Central memory CD8-positive, alpha-beta T cell (primary cell): ENCODE data around the gene EXOC4.
"Not testable (repeated sequence)": the region's sequence is repeated elsewhere in the genome, so short reads cannot be mapped to it uniquely, and the experiment has no call there.

Experiments used
- ATAC-seq: fragments of 150-1000 bp; cut with Tn5 transposase; replicated peaks from 2 replicates; pipeline ENCODE4 v1.10.0; 2022; ENCODE audit warnings: mild to moderate bottlenecking, moderate FRiP score, moderate number of reproducible peaks; ENCODE audit not compliant: poor library complexity, severe bottlenecking; ENCODE audit errors: extremely low read depth
- DNase-seq, 2 donors: peaks; one replicate each; pipeline ENCODE4 v3.0.0; 2021; ENCODE audit warnings: low spot score in 2 of 2
- H3K27ac Mint-ChIP-seq: one replicate; pipeline ENCODE4 v1.8.0; 2022; ENCODE audit warnings: low read depth, mild to moderate bottlenecking, moderate library complexity, mixed read lengths
- H3K27me3 Mint-ChIP-seq: one replicate; pipeline ENCODE4 v1.8.0; 2022; ENCODE audit warnings: mixed read lengths
- H3K36me3 Mint-ChIP-seq: one replicate; pipeline ENCODE4 v1.8.0; 2022; ENCODE audit warnings: mild to moderate bottlenecking, moderate library complexity, mixed read lengths; ENCODE audit not compliant: insufficient read depth
- H3K4me1 Mint-ChIP-seq: one replicate; pipeline ENCODE4 v1.8.0; 2022; ENCODE audit warnings: mixed read lengths
- H3K4me3 Mint-ChIP-seq: one replicate; pipeline ENCODE4 v1.8.0; 2022; ENCODE audit warnings: mild to moderate bottlenecking, moderate library complexity, mixed read lengths
- H3K9me3 Mint-ChIP-seq: one replicate; pipeline ENCODE4 v1.8.0; 2022; ENCODE audit warnings: mixed read lengths

Gene EXOC4

DNA sequence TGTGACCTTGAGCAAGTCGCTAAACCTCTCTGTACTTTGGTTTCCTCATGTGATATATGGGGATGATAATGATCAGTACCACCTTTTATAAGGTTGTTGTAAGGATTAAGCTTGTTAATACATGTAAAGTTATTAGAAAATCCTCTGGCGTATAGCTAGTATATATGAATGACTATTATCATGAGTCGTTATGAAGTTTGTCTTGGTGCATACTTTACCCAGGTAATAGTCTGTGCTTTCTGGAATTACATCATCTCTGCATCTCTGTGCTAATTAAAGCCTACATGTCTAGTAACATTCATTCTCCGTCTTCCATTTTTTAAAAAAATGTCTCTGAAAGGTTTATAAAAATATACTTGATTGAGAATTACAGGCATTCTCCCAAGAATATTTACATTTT is 524.8 kb downstream of the EXOC4 start:
- no peak overlapping the region for H3K27ac Mint-ChIP-seq
- H3K4me3 Mint-ChIP-seq, result no peak overlapping the region
- peaks cover 5% of the 10 kb centered on the region for H3K36me3 Mint-ChIP-seq
- no peaks in the 10 kb centered on the region for H3K27me3 Mint-ChIP-seq
- ATAC-seq (no peak), DNase-seq (no peak)
- no peaks in the 10 kb centered on the region for H3K4me1 Mint-ChIP-seq
- no peaks in the 10 kb centered on the region for H3K9me3 Mint-ChIP-seq

DNA sequence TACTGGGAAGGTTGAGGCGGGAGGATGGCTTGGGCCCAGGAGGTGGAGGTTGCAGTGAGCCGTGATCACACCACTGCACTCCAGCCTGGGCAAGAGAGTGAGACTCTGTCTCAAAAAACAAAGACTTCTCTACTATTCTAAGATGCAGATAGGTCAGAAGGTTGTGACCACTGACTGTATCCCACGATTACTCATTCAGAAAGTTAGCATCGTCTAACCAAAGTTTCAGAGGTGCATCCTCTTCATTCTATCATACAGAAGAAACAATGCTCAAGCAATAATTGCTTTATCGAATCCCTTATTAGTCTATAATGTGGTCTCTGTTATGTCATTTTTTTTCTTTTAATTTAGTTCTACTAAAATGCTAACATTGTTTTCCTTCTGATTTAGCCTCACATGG is 525.6 kb downstream of the EXOC4 start:
- no peak overlapping the region for H3K4me3 Mint-ChIP-seq
- no peaks in the 10 kb centered on the region for H3K9me3 Mint-ChIP-seq
- DNase-seq (no peak), ATAC-seq (no peak)
- no peak overlapping the region for H3K27ac Mint-ChIP-seq
- no peaks in the 10 kb centered on the region for H3K4me1 Mint-ChIP-seq
- H3K27me3 Mint-ChIP-seq, result no peaks in the 10 kb centered on the region
- H3K36me3 Mint-ChIP-seq, result peaks cover 5% of the 10 kb centered on the region

- H3K27ac Mint-ChIP-seq, H3K27me3 Mint-ChIP-seq, ATAC-seq, DNase-seq, H3K4me1 Mint-ChIP-seq, H3K36me3 Mint-ChIP-seq, H3K4me3 Mint-ChIP-seq, H3K9me3 Mint-ChIP-seq: not testable (repeated sequence)
These were observed 526.7 kb downstream of the EXOC4 start for GRCh38 chr7:133779538-133779937.

DNA sequence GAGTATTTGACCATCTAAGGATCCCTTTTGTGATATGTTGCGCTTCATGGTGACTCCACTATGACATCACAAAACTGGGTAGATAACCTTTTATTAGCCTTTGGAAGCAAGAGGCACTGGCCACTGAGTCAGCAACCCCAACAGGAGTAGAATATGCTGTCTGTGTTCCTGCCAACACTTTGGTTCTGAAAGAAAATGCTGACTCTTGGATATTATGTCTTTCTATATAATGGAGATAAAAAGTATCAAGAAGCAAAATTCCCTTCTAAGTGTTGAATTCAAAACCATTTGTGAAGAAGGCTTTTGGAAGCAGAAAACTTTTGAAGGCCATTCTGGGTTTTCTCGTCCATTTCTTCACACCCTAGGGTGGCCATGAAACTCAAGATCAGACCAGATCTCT is 528.0 kb downstream of the EXOC4 start:
- DNase-seq (no peak), ATAC-seq (no peak)
- Mint-ChIP-seq H3K27me3 (no peaks in the 10 kb centered on the region), H3K27ac (no peak overlapping the region), H3K4me3 (no peak overlapping the region), H3K36me3 (peaks cover 2% of the 10 kb centered on the region), H3K9me3 (no peaks in the 10 kb centered on the region), H3K4me1 (no peaks in the 10 kb centered on the region)

- Mint-ChIP-seq H3K4me1 (no peaks in the 10 kb centered on the region), H3K36me3 (peaks cover 2% of the 10 kb centered on the region), H3K27me3 (no peaks in the 10 kb centered on the region), H3K27ac (no peak overlapping the region), H3K9me3 (no peaks in the 10 kb centered on the region), H3K4me3 (no peak overlapping the region)
- ATAC-seq (no peak), DNase-seq (no peak)
These were observed 528.7 kb downstream of the EXOC4 start for GRCh38 chr7:133781486-133782090.

DNA sequence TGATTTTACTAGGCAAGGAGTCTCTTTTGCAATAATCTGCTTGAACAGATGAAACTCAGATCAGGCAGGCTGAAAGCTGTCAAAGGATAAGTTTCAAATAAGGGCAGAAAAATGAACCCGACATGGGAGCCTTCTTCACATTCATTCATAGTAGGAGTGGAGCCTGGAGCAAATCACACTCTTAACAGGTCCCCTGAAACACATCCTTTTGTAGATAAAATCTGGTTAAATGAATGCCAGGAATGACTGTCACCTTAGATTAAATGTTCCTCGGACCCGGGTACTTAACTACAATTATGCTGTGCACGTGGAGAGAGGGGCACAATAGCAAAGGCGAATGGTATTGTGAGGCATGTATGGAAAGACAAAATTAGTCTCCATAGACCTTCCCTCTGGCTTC is 529.6 kb downstream of the EXOC4 start:
- Mint-ChIP-seq H3K4me1 (no peaks in the 10 kb centered on the region), H3K4me3 (no peak overlapping the region), H3K36me3 (peaks cover 2% of the 10 kb centered on the region), H3K27me3 (no peaks in the 10 kb centered on the region), H3K27ac (no peak overlapping the region), H3K9me3 (no peaks in the 10 kb centered on the region)
- DNase-seq, result no peak
- no peak for ATAC-seq

GRCh38 chr7:133783276-133783675 is 530.4 kb downstream of the EXOC4 start:
- ATAC-seq, result no peak
- Mint-ChIP-seq H3K9me3 (no peaks in the 10 kb centered on the region), H3K27ac (no peak overlapping the region), H3K36me3 (no peaks in the 10 kb centered on the region), H3K4me3 (no peak overlapping the region), H3K27me3 (no peaks in the 10 kb centered on the region), H3K4me1 (no peaks in the 10 kb centered on the region)
- no peak for DNase-seq

DNA sequence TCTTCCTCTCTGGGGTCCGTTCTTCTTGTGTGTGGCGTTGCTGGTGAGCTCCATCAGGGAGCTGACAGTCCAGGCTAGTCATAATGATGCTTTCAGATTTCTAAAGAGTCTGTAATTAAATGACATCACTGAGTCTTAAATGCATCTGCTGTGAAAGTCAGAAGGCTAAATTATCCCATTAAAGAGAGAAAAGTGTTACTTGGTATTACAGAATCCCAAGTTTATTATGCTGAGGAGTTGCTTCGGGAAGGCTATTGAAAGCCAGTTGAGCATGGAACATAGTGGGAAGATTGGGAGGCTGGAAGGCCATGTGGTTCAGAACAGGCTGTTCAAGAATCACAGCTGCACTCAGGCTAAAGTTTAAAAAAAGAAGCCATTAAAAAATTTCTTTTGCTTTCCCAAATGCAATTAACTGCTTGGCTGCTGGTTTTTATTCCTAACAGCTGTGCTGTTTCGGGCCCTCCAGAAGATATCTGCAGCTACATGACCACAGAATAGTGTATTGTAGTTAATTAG is 531.7 kb downstream of the EXOC4 start:
- ATAC-seq, result no peak
- Mint-ChIP-seq H3K27ac (no peak overlapping the region), H3K27me3 (no peaks in the 10 kb centered on the region)

DNA sequence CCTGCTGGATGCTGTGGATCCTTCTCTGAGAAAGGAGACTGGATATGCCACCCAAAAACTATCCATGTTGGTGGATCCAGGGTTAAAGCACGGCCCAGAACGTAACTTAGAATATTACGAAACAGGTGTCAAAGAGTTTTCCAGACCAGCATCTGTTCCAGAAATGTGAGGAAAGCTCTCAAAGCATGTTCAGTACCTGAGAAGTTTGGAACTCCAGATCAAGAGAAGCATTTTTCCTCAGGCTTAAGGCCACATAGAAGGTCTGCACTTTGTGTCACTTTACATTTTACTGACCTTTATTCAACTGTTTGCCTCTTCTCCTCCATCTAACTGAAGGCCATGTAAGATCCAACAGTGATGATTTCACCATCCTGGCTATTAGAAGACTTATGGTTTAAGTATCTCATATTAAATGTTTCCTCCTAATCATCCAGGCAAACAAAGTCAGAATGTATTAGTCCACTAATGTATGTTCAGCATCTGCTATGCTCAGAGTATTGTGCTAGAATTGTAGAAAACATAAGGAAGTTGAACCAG is 533.6 kb downstream of the EXOC4 start:
- Mint-ChIP-seq H3K36me3 (no peaks in the 10 kb centered on the region), H3K4me3 (no peak overlapping the region), H3K4me1 (no peaks in the 10 kb centered on the region), H3K27me3 (no peaks in the 10 kb centered on the region), H3K27ac (no peak overlapping the region), H3K9me3 (no peaks in the 10 kb centered on the region)
- DNase-seq (no peak), ATAC-seq (no peak)

More for the DNA sequence above, 531.7 kb downstream of the EXOC4 start:
- H3K9me3 Mint-ChIP-seq, result no peaks in the 10 kb centered on the region
- no peaks in the 10 kb centered on the region for H3K36me3 Mint-ChIP-seq
- no peak for DNase-seq
- H3K4me1 Mint-ChIP-seq, result no peaks in the 10 kb centered on the region
- no peak overlapping the region for H3K4me3 Mint-ChIP-seq

GRCh38 chr7:133789974-133790373 is 537.1 kb downstream of the EXOC4 start:
- DNase-seq (no peak), ATAC-seq (no peak)
- no peaks in the 10 kb centered on the region for H3K9me3 Mint-ChIP-seq

GRCh38 chr7:133790911-133791310 is 538.0 kb downstream of the EXOC4 start:
- Mint-ChIP-seq H3K27me3 (no peaks in the 10 kb centered on the region), H3K4me1 (no peaks in the 10 kb centered on the region), H3K36me3 (peaks cover 2% of the 10 kb centered on the region), H3K27ac (no peak overlapping the region), H3K9me3 (no peaks in the 10 kb centered on the region), H3K4me3 (no peak overlapping the region)
- no peak for ATAC-seq
- no peak for DNase-seq

More at GRCh38 chr7:133789974-133790373, 537.1 kb downstream of the EXOC4 start:
- no peak overlapping the region for H3K27ac Mint-ChIP-seq
- H3K4me3 Mint-ChIP-seq, result no peak overlapping the region
- no peaks in the 10 kb centered on the region for H3K4me1 Mint-ChIP-seq
- peaks cover 2% of the 10 kb centered on the region for H3K36me3 Mint-ChIP-seq
- no peaks in the 10 kb centered on the region for H3K27me3 Mint-ChIP-seq

DNA sequence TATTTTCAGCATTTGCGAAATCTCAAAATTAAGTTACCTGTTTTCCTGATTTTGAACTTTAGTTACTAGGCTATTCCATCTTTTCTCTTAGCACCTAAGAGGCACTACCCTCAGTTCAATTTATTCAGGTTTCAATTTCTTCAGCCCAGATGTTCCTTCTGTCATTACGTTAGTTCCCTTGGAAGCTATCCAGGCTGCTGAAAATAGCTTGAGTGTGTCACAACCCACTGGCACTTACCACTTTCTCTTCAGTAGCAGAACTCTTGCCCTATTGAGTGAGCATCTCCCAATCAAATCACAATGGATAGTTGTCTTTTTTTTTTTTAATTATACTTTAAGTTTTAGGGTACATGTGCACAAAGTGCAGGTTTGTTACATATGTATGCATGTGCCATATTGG is 541.6 kb downstream of the EXOC4 start:
- ATAC-seq (no peak), DNase-seq (no peak)
- Mint-ChIP-seq H3K4me3 (no peak overlapping the region), H3K27me3 (no peaks in the 10 kb centered on the region), H3K27ac (no peak overlapping the region), H3K9me3 (no peaks in the 10 kb centered on the region), H3K36me3 (peaks cover 2% of the 10 kb centered on the region), H3K4me1 (no peaks in the 10 kb centered on the region)

DNA sequence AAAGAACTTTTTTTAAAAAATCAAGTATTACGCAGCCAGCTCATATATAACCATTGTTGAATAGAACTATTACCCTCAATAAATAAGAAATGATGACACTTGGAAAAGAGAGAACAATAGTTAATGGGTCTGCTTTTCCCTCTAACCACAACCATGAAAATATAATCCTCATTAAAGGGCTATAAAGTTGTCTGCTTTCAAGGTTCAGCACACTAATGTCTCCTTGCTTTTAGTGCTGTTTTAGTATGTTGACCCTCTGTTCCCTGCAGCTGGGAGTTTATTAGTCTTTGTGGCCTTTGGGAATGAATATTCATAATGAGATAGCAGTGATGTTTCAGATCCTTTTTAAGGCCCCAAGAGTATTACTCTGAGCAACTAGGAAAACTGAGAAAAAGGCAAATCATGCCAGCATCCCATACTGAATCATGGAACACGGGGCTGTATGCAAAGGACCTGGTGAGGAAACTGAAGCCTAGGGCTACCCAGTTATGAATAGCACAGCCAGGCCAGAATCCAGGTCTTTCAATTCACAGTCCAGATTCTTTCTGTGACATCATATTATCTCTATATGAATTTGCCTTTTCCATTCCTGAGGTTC is 542.3 kb downstream of the EXOC4 start:
- Mint-ChIP-seq H3K4me3 (no peak overlapping the region), H3K27ac (no peak overlapping the region), H3K4me1 (no peaks in the 10 kb centered on the region), H3K9me3 (no peaks in the 10 kb centered on the region), H3K36me3 (peaks cover 2% of the 10 kb centered on the region), H3K27me3 (no peaks in the 10 kb centered on the region)
- DNase-seq (no peak), ATAC-seq (no peak)
